K562 (cell line): ENCODE results near the gene LTBP1. TPM values are rescaled to one million over a fixed set of nuclear protein-coding genes. Genes with fewer than 3 reads are reported as not detected.
A peak's percentile ranks its signal among the peaks of the same experiment; 100 is the strongest.

Experiments used
- ATAC-seq: fragments of 200-7000 bp; cut with Tn5 transposase; 3 replicates; pipeline ENCODE4 v1.9.1; 2020; ENCODE audit warnings: moderate library complexity
- BruUV-seq: library from RNA; stranded (reverse); fragments of 400-500 nt; replicated peaks from 2 replicates; lab custom pipeline; 2021; lab: Mats Ljungman, UMichigan
- CTCF ChIA-PET: fragments of 300-600 bp; formaldehyde crosslinking; extraction: SDS; loops from one replicate; lab custom pipeline; 2021; ENCODE audit warnings: low intra/inter-chr PET ratio; lab: Yijun Ruan, JAX
- POLR2A ChIA-PET: fragments of 300-600, 350-650 bp; sonication (Branson Sonifier 250); formaldehyde crosslinking; extraction: SDS; loops from one replicate; lab custom pipeline; 2021; ENCODE audit warnings: antibody characterized with exemption, inconsistent platforms; lab: Yijun Ruan, JAX
- DNase-seq, 4 experiments: peaks; one replicate each; pipeline versions ENCODE4 v3.0.0 to v3.0.0-alpha.2; 2011 to 2018; ENCODE audit warnings: low spot score in 3 of 4, mixed read lengths in 3 of 4; ENCODE audit errors: extremely low read depth in 1 of 4
- FAIRE-seq: peaks from 2 replicates; lab custom pipeline; 2011; peaks lifted over from hg19 to GRCh38; lab: Jason Lieb, UNC
- H2AFZ ChIP-seq: 2 replicates; pipeline ENCODE4 v1.6.0; 2011; ENCODE audit warnings: low read depth, low read length, control low read depth, inconsistent platforms
- H3K27ac ChIP-seq: fragments of 200-600 bp; 3 replicates; pipeline ENCODE4 v1.8.0; 2011; ENCODE audit warnings: low read depth, mild to moderate bottlenecking, control low read depth, inconsistent platforms, low read length, moderate library complexity, mixed read lengths; ENCODE audit errors: extremely low read depth
- H3K27me3 ChIP-seq, 2 experiments: fragments of 300-600 bp in 1 of 2; 2 replicates in 1 of 2; 3 replicates in 1 of 2; pipeline versions ENCODE4 v1.6.0 to v1.8.0; 2011; ENCODE audit warnings: inconsistent platforms in 2 of 2, low read length in 2 of 2, mild to moderate bottlenecking in 1 of 2, mixed read lengths in 1 of 2, moderate library complexity in 1 of 2; ENCODE audit not compliant: control insufficient read depth in 2 of 2, insufficient read depth in 2 of 2
- H3K36me3 ChIP-seq: fragments of 300-600 bp; 3 replicates; pipeline ENCODE4 v1.8.0; 2011; ENCODE audit warnings: mild to moderate bottlenecking, low read length, inconsistent platforms; ENCODE audit not compliant: control insufficient read depth, insufficient read depth
- H3K4me1 ChIP-seq, 2 experiments: fragments of 200-600 bp in 1 of 2; replicated peaks in 1 of 2; 2 replicates in 1 of 2; 3 replicates in 1 of 2; pipeline versions ENCODE4 v1.5.1 to v1.8.0; 2011; ENCODE audit warnings: inconsistent platforms in 2 of 2, low read length in 2 of 2, mild to moderate bottlenecking in 1 of 2, mixed read lengths in 1 of 2, moderate library complexity in 1 of 2; ENCODE audit not compliant: control insufficient read depth in 2 of 2, insufficient read depth in 2 of 2
- H3K4me2 ChIP-seq: 2 replicates; pipeline ENCODE4 v1.6.1; 2011; ENCODE audit warnings: low read length, control low read depth, inconsistent platforms, mixed read lengths; ENCODE audit not compliant: insufficient read depth
- H3K4me3 ChIP-seq: fragments of 200-600 bp; sonication (generic), shearing (Covaris generic); 2 replicates; pipeline ENCODE4 v1.5.1; 2016; ENCODE audit warnings: control low read depth, inconsistent platforms
- H3K79me2 ChIP-seq: fragments of 200-600 bp; 3 replicates; pipeline ENCODE4 v1.8.0; 2011; ENCODE audit warnings: low read length, inconsistent platforms; ENCODE audit not compliant: control insufficient read depth, insufficient read depth
- H3K9ac ChIP-seq, 2 experiments: 2 replicates each; pipeline versions ENCODE4 v1.6.0 to v1.6.1; 2011; ENCODE audit warnings: low read depth in 2 of 2, low read length in 2 of 2, control low read depth in 1 of 2, inconsistent platforms in 1 of 2, mild to moderate bottlenecking in 1 of 2, mixed read lengths in 1 of 2; ENCODE audit not compliant: insufficient read depth in 1 of 2
- H3K9me1 ChIP-seq: one replicate; pipeline ENCODE4 v1.6.0; 2011; ENCODE audit warnings: inconsistent platforms, mild to moderate bottlenecking, low read length, moderate library complexity; ENCODE audit not compliant: control insufficient read depth, insufficient read depth
- H3K9me3 ChIP-seq: replicated peaks from 2 replicates; pipeline ENCODE4 v1.5.1; 2011; ENCODE audit warnings: low read depth, low read length, inconsistent platforms; ENCODE audit not compliant: control insufficient read depth, insufficient read depth
- H4K20me1 ChIP-seq: replicated peaks from 2 replicates; pipeline ENCODE4 v1.6.1; 2011; ENCODE audit warnings: low read length, inconsistent platforms, mixed read lengths; ENCODE audit not compliant: control insufficient read depth, insufficient read depth
- CCAR2 ChIP-seq: fragments of 200-400 bp; formaldehyde crosslinking; IDR thresholded peaks from 2 replicates; pipeline ENCODE4 v1.6.1; 2017; ENCODE audit warnings: mild to moderate bottlenecking, low read depth, low read length
- GABPB2 ChIP-seq: fragments of 250-450 bp; sonication (Bioruptor Pico); conservative IDR thresholded peaks from 2 replicates; pipeline ENCODE4 v1.5.1; 2021; ENCODE audit warnings: mild to moderate bottlenecking
- JUND ChIP-seq, 2 experiments: IDR thresholded peaks; 2 replicates in 1 of 2; 3 replicates in 1 of 2; pipeline ENCODE4 v1.6.1; 2011; ENCODE audit warnings: borderline replicate concordance in 2 of 2, low read depth in 2 of 2, low read length in 2 of 2, improper control_type of control experiment in 1 of 2, missing biosample characterization in 1 of 2, missing genetic modification characterization in 1 of 2, missing genetic modification reagents in 1 of 2
- PHF20 ChIP-seq: fragments of 450-650 bp; IDR thresholded peaks from 2 replicates; pipeline ENCODE4 v1.6.1; 2018; ENCODE audit not compliant: partially characterized antibody
- RBFOX2 ChIP-seq: fragments of 200-400 bp; formaldehyde crosslinking; IDR thresholded peaks from 2 replicates; pipeline ENCODE4 v1.6.1; 2017; ENCODE audit warnings: low read depth, mild to moderate bottlenecking, low read length, moderate library complexity
- ZBTB1 ChIP-seq: sonication (generic); formaldehyde crosslinking; IDR thresholded peaks from 2 replicates; pipeline ENCODE4 v1.8.1; 2023; ENCODE audit warnings: missing genetic modification reagents, low read depth, mild to moderate bottlenecking, borderline replicate concordance
- ZNF384 ChIP-seq: IDR thresholded peaks from 2 replicates; pipeline ENCODE4 v1.6.1; 2012; ENCODE audit warnings: low read depth, low read length, improper control_type of control experiment
- ZNF551 ChIP-seq: fragments of 250-450 bp; sonication (Bioruptor Pico); IDR thresholded peaks from 2 replicates; pipeline ENCODE4 v1.5.0; 2021; ENCODE audit warnings: mild to moderate bottlenecking, moderate library complexity
- ZNF766 ChIP-seq: fragments of 200-800 bp; sonication (Bioruptor generic); conservative IDR thresholded peaks from 2 replicates; pipeline ENCODE4 v1.6.1; 2016; ENCODE audit warnings: missing genetic modification characterization, missing compliant biosample characterization
- WGBS: fragments of 100-300 bp; shearing (Covaris generic); methylation state at CpG from one replicate; pipeline ENCODE4 v1.1.6; 2016; ENCODE audit warnings: low coverage, mixed read lengths; ENCODE audit not compliant: insufficient coverage; ENCODE audit errors: missing lambda C conversion rate; 5-methylcytosine and 5-hydroxymethylcytosine counted together
- in situ Hi-C: fragments of 300-500 bp; cut with MboI; formaldehyde crosslinking; loops from 4 replicates; pipeline ENCODE4 v1.15.0; 2018; ENCODE audit warnings: inconsistent platforms, mixed read lengths
- intact Hi-C: fragments of 100-400 bp; cut with micrococcal nuclease; formaldehyde crosslinking; loops from 2 replicates; pipeline ENCODE4 v1.14.2; 2022
- polyA plus RNA-seq, 8 experiments: library from polyadenylated mRNA; depleted of rRNA in 4 of 8; stranded (reverse) in 5 of 8; unstranded in 3 of 8; fragments of >200 nt; fragmentation: Nextera tagmentation in 2 of 8; fragmentation: Illumina TruSeq in 1 of 8; extraction: Ambion mirVana in 2 of 8; extraction: Trizol in 1 of 8; gene quantifications; 2 replicates each; pipeline versions ENCODE4 v1.2.1 to v1.2.3, GENCODE V29; 2011 to 2014; ENCODE audit warnings: inconsistent platforms in 1 of 8, missing spikeins in 1 of 8
- total RNA-seq, 7 experiments: library from RNA; depleted of rRNA in 6 of 7; stranded (reverse); fragments of >200 nt in 6 of 7; fragmentation: Illumina TruSeq in 2 of 7; extraction: Trizol in 2 of 7; gene quantifications; 2 replicates each; pipeline versions ENCODE4 v1.2.1 to v1.2.3, GENCODE V29; 2011 to 2021; ENCODE audit warnings: low replicate concordance in 1 of 7
- TF ChIP-seq, protein P1 (sequence below): fragments of 200-400 bp; formaldehyde crosslinking; IDR thresholded peaks from 2 replicates; pipeline ENCODE4 v1.6.1; 2017; ENCODE audit warnings: mild to moderate bottlenecking, low read depth, low read length, moderate library complexity
- TF ChIP-seq, protein P2 (sequence below): fragments of 250-450 bp; sonication (Bioruptor Pico); IDR thresholded peaks from 2 replicates; pipeline ENCODE4 v1.4.0; 2020; ENCODE audit warnings: mild to moderate bottlenecking, moderate library complexity
- TF ChIP-seq, protein P3 (sequence below): fragments of 450-650 bp; IDR thresholded peaks from 2 replicates; pipeline ENCODE4 v1.6.1; 2016; ENCODE audit warnings: low read depth, mild to moderate bottlenecking, moderate library complexity

LTBP1 gene
- total and polyA plus RNA-seq, 9 of the 15 experiments (the other 6 are each of a cell fraction or from before 2014, with no cell fraction given): 3.6 to 16.4 (median 8.5) TPM

DNA sequence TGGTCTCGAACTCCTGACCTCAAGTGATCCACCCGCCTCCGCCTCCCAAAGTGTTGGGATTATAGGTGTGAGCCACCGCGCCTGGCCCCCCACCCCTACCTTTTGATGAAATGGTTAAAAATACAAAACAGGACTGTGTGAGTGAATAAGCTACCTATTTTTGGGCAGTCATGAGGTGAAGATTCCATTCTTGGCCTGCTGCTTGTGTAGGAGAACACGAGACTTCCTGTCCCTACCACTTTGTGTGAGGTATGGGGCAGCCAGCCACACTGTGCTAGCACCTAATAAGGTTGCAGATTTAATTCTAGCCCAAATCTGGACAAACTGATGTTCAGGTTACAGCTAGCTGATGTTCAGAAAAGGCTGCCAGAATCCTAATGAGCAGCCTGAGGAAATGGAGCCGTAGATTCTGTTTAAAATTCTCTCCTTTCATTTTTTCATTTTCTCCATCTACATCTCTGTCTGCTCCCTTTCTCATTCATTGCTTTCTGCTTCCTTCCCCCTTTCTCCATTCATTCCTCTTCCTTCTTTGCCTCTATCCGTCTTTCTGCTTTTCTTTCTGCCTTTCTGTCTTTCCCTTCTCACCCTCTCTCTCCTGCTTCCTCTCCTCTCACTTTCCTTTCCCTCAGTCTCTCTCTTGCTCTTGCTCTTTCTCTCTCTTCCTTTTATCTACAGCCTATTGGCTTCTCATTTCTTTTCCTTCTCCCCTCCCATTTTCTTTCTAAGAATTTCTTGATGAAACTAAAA lies 4.6 kb upstream of the LTBP1 start (continued):
- peak; percentile 34 for TF ChIP-seq PHF20
- TF ChIP-seq, protein P1, sequence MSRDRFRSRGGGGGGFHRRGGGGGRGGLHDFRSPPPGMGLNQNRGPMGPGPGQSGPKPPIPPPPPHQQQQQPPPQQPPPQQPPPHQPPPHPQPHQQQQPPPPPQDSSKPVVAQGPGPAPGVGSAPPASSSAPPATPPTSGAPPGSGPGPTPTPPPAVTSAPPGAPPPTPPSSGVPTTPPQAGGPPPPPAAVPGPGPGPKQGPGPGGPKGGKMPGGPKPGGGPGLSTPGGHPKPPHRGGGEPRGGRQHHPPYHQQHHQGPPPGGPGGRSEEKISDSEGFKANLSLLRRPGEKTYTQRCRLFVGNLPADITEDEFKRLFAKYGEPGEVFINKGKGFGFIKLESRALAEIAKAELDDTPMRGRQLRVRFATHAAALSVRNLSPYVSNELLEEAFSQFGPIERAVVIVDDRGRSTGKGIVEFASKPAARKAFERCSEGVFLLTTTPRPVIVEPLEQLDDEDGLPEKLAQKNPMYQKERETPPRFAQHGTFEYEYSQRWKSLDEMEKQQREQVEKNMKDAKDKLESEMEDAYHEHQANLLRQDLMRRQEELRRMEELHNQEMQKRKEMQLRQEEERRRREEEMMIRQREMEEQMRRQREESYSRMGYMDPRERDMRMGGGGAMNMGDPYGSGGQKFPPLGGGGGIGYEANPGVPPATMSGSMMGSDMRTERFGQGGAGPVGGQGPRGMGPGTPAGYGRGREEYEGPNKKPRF: no peak
- TF ChIP-seq ZBTB1 (CRISPR knock-in tag): no peak
- TF ChIP-seq, all 486 proteins: peak for 3

DNA sequence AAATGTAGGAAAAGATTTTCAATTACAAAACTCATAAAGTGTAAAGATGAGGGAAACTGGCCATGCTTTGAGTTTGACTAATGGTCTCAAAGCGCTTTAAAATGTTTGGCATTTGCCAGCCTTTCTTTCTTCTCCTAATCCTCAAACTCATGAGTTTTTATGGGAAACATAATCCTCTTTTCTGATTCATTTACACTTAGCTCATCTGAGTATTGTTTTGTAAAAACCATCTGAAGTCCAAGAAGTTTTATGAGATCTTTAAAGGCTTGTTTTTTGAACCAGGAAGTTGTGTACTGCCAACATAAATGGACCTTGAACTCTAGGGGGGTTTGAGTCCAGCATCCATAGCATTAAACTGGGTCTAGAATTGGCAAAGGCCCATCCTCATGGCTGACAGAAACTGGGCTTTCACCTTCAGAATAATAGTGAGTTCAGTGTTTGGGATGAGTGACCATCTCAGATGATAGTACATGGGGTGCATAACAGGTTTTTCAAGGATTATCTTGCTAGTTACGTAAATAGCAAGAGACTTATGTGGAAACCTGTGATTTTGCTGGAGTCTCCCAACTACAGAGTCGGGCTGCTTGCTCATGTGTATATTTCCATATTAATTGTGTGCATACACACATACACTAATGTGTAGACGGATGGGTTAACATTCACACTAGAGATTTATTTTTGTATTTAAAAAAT lies 3.8 kb upstream of the LTBP1 start:
- intact Hi-C loops: no loop called here
- DNase-seq (no peak), ATAC-seq (no peak), FAIRE-seq (no peak)
- no TSS peak for BruUV-seq
- no peaks in the 10 kb centered on the region for H3K9me3 ChIP-seq
- no peak overlapping the region for H3K9ac ChIP-seq
- H2AFZ ChIP-seq: peak overlapping the region; percentile 5; the same call in 1 of the 2 replicates
- ChIA-PET CTCF (interaction anchor here (0.6 kb wide), 1 partner anchor 107 kb away, joined by 3 read pairs; no protein-coding TSS in a partner anchor), POLR2A (interaction anchor here (1.9 kb wide), 1 partner anchor 9 kb away, joined by 7 read pairs; no protein-coding TSS in a partner anchor)
- peaks cover 8 to 19% of the 10 kb centered on the region in 2 experiments; a peak in 4 of 5 replicates for H3K4me1 ChIP-seq
- no peaks in the 10 kb centered on the region for H3K9me1 ChIP-seq
- no peak overlapping the region for H3K4me2 ChIP-seq
- in situ Hi-C loops: loop anchor here (10.0 to 25.0 kb wide), 2 partner anchors 432 to 644 kb away; partner anchors contain the start of gene FAM98A
- H3K27ac ChIP-seq: no peak overlapping the region
- peaks cover 3% of the 10 kb centered on the region; the same call in 1 of the 3 replicates for H3K79me2 ChIP-seq
- H3K27me3 ChIP-seq: no peaks in the 10 kb centered on the region
- H3K4me3 ChIP-seq: no peak overlapping the region
- whole genome bisulfite sequencing: 67% methylated on average over 4 of the region's 4 CpGs
- TF ChIP-seq CCAR2 (no peak), RBFOX2 (no peak), ZNF551 (CRISPR knock-in tag) (no peak), ZNF384 (no peak), JUND (IDR thresholded peaks at IDR 0.05; ENCODE audit: borderline replicate concordance, low read depth, low read length) (no peak), JUND (tag; IDR thresholded peaks at IDR 0.05; ENCODE audit: borderline replicate concordance, low read depth, low read length) (no peak), ZNF766 (CRISPR knock-in tag) (no peak), GABPB2 (no peak)
- TF ChIP-seq, protein P2, sequence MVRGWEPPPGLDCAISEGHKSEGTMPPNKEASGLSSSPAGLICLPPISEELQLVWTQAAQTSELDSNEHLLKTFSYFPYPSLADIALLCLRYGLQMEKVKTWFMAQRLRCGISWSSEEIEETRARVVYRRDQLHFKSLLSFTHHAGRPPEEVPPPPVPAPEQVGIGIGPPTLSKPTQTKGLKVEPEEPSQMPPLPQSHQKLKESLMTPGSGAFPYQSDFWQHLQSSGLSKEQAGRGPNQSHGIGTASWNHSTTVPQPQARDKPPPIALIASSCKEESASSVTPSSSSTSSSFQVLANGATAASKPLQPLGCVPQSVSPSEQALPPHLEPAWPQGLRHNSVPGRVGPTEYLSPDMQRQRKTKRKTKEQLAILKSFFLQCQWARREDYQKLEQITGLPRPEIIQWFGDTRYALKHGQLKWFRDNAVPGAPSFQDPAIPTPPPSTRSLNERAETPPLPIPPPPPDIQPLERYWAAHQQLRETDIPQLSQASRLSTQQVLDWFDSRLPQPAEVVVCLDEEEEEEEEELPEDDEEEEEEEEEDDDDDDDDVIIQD: no peak
- TF ChIP-seq, protein P3, sequence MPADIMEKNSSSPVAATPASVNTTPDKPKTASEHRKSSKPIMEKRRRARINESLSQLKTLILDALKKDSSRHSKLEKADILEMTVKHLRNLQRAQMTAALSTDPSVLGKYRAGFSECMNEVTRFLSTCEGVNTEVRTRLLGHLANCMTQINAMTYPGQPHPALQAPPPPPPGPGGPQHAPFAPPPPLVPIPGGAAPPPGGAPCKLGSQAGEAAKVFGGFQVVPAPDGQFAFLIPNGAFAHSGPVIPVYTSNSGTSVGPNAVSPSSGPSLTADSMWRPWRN: no peak
- H3K36me3 ChIP-seq: no peaks in the 10 kb centered on the region
- H4K20me1 ChIP-seq: no peaks in the 10 kb centered on the region
